Measurements from ENCODE around the gene ST3GAL2.

Gene ST3GAL2

DNA sequence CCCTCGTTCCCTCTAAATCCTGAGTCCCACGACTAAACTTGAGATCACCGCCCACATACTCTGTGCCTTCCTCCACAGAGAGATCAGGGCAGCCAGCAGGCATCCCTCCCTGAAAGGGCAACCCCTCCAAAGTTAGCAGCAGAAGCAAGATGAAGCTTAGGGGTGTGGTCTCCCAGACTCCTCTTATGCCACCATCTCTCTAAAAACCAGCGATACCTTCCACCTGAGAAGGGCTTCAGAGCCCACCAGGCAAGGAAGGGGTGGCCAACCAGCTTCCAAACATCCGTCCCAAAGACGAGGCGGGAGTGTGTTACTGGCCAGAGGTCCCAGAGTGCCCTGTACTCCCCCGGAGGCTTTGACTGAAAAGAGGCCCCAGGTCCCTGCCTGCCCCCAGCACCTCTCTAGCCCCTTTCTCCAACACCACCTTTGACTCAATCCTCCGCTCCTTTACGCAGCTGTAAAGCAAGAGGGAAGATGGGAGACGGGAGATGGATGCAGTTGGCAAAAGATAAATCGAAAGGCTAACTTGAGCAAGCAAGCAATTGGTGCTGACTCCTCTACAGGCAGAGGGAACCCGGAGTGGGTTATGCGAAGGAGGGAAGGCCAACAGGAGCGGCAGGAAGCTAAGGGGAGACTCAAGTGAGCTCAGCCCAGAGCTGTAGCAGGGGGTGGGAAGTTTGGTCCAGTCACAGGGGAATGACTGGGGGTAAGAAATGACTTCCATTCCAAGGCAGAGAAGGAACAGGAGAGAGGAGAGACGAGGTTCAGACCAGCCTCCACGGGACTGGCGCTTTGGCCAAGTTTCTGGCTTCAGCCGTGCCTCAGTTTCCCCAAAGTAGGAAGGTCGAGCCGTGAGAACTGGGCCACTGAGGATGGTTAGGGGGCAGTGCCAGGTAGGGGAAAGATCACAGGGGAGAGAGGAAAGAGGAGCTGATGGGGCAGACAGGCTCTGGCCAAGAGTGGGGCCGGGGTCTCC is 1.0 kb downstream of the ST3GAL2 start:
- ChIA-PET POLR2A (interaction anchor here (1.0 to 3.5 kb wide), 7 partner anchors 10 to 85 kb away, joined by 3 to 27 read pairs (median 5); partner anchors contain the start of genes COG4, FCSK and SF3B3), CTCF (interaction anchor here (1.8 kb wide), 1 partner anchor 16 kb away, joined by 7 read pairs; the partner anchor contains the start of gene FCSK)
- DNase-seq (ENCODE audit: extremely low spot score): no peak
- TF ChIP-seq FOXM1 (IDR thresholded peaks at IDR 0.05; ENCODE audit: borderline replicate concordance) (no peak), TARDBP (IDR thresholded peaks at IDR 0.05) (no peak), BHLHE40 (IDR thresholded peaks at IDR 0.05; ENCODE audit: borderline replicate concordance) (no peak), SP1 (IDR thresholded peaks at IDR 0.05) (no peak), SUZ12 (IDR thresholded peaks at IDR 0.05) (no peak), FOXK2 (IDR thresholded peaks at IDR 0.05) (no peak), ARNT (IDR thresholded peaks at IDR 0.05) (no peak), NFRKB (IDR thresholded peaks at IDR 0.05) (no peak), ZNF384 (IDR thresholded peaks at IDR 0.05) (no peak), L3MBTL2 (conservative IDR thresholded peaks at IDR 0.05) (no peak), HDGF (IDR thresholded peaks at IDR 0.05; ENCODE audit: borderline replicate concordance) (no peak), ELF4 (IDR thresholded peaks at IDR 0.05) (no peak), CTBP1 (IDR thresholded peaks at IDR 0.05; ENCODE audit: borderline replicate concordance) (no peak), FOXA1 (IDR thresholded peaks at IDR 0.05) (no peak), LEF1 (IDR thresholded peaks at IDR 0.05; ENCODE audit: borderline replicate concordance) (no peak)
- TF ChIP-seq, protein P1, sequence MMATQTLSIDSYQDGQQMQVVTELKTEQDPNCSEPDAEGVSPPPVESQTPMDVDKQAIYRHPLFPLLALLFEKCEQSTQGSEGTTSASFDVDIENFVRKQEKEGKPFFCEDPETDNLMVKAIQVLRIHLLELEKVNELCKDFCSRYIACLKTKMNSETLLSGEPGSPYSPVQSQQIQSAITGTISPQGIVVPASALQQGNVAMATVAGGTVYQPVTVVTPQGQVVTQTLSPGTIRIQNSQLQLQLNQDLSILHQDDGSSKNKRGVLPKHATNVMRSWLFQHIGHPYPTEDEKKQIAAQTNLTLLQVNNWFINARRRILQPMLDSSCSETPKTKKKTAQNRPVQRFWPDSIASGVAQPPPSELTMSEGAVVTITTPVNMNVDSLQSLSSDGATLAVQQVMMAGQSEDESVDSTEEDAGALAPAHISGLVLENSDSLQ (IDR thresholded peaks at IDR 0.05): no peak

GRCh38 chr16:70437017-70437581 is 1.8 kb downstream of the ST3GAL2 start:
- CTCF ChIA-PET: interaction anchor here (1.8 kb wide), 1 partner anchor 17 kb away, joined by 7 read pairs; the partner anchor contains the start of gene FCSK
- TF ChIP-seq FOXM1 (IDR thresholded peaks at IDR 0.05; ENCODE audit: borderline replicate concordance) (0 out of 2 replicates have a peak, but pooled peaks have one; percentile 63), SP1 (IDR thresholded peaks at IDR 0.05) (no peak)
- POLR2A ChIA-PET: interaction anchor here (1.3 to 3.5 kb wide), 5 partner anchors 9 to 57 kb away, joined by 3 to 27 read pairs (median 6); partner anchors contain the start of gene FCSK
- DNase-seq (ENCODE audit: extremely low spot score): peak; percentile 58

- TF ChIP-seq FOXA1 (IDR thresholded peaks at IDR 0.05): no peak
- no peak for TF ChIP-seq FOXK2 (IDR thresholded peaks at IDR 0.05)
- TF ChIP-seq SP1 (IDR thresholded peaks at IDR 0.05): no peak
- TF ChIP-seq SUZ12 (IDR thresholded peaks at IDR 0.05): no peak
- no peak for TF ChIP-seq BHLHE40 (IDR thresholded peaks at IDR 0.05; ENCODE audit: borderline replicate concordance)
- no peak for TF ChIP-seq HDGF (IDR thresholded peaks at IDR 0.05; ENCODE audit: borderline replicate concordance)
- no peak for TF ChIP-seq ZNF384 (IDR thresholded peaks at IDR 0.05)
- no peak for TF ChIP-seq NFRKB (IDR thresholded peaks at IDR 0.05)
- no peak for TF ChIP-seq TARDBP (IDR thresholded peaks at IDR 0.05)
- TF ChIP-seq, protein P1 (IDR thresholded peaks at IDR 0.05): no peak
- no peak for TF ChIP-seq ARNT (IDR thresholded peaks at IDR 0.05)
- no peak for TF ChIP-seq L3MBTL2 (conservative IDR thresholded peaks at IDR 0.05)
- no peak for TF ChIP-seq ELF4 (IDR thresholded peaks at IDR 0.05)
- TF ChIP-seq CTBP1 (IDR thresholded peaks at IDR 0.05; ENCODE audit: borderline replicate concordance): no peak
- TF ChIP-seq LEF1 (IDR thresholded peaks at IDR 0.05; ENCODE audit: borderline replicate concordance): no peak
- no peak for TF ChIP-seq FOXM1 (IDR thresholded peaks at IDR 0.05; ENCODE audit: borderline replicate concordance)
- POLR2A ChIA-PET: no interaction called here
- no peak for DNase-seq (ENCODE audit: extremely low spot score)
- CTCF ChIA-PET: interaction anchor here (1.0 kb wide), 1 partner anchor 40 kb away, joined by 3 read pairs; no protein-coding TSS in a partner anchor
These were observed 4.2 kb downstream of the ST3GAL2 start for GRCh38 chr16:70434484-70435260.

- CTCF ChIA-PET: interaction anchor here (0.7 to 1.0 kb wide), 2 partner anchors 18 to 39 kb away, joined by 3 read pairs; no protein-coding TSS in a partner anchor
- POLR2A ChIA-PET: interaction anchor here (1.2 to 1.4 kb wide), 2 partner anchors 13 to 21 kb away, joined by 3 to 4 read pairs; partner anchors contain the start of gene FCSK
- DNase-seq (ENCODE audit: extremely low spot score): no peak
- TF ChIP-seq CTBP1 (IDR thresholded peaks at IDR 0.05; ENCODE audit: borderline replicate concordance) (no peak), SP1 (IDR thresholded peaks at IDR 0.05) (no peak), BHLHE40 (IDR thresholded peaks at IDR 0.05; ENCODE audit: borderline replicate concordance) (no peak), ZNF384 (IDR thresholded peaks at IDR 0.05) (no peak), L3MBTL2 (conservative IDR thresholded peaks at IDR 0.05) (no peak), LEF1 (IDR thresholded peaks at IDR 0.05; ENCODE audit: borderline replicate concordance) (no peak)
These were observed 5.3 kb downstream of the ST3GAL2 start for GRCh38 chr16:70433458-70434103.

DNA sequence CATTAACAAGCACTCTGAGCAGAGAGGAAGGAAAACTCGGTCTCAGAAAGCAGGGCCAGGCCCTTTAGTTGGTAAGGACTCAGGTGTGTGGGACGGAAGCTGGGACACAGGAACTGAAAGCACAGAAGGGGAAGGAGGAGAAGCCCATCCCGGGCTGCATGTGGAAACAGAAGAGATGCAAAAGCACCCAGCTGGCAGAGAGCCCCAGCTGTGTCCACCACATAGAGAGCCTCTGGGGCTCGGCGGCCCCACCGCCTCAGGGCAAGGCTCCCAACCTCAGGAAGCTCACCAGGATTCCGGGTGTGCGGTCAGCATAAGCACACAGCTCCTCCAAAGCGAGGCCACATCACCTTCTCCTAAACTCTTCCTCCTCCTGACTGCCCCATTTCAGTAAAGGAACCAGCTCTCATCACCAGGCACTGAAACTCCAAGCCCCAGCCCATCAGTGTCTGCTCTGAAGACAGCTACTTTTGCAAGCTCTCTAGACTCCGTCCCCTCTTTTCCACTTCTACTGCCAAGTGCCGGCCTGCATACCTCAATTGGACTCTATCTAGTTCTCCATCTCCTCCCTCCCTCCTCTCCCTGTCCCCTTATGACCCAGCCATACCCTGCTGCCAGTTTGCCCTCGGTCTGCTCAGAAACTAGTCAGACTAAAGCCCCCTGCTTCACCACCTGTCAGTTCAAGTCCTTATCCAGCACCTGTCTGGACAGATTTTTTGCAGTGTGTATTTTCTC is 6.0 kb downstream of the ST3GAL2 start:
- POLR2A ChIA-PET: interaction anchor here (1.2 to 1.4 kb wide), 2 partner anchors 12 to 21 kb away, joined by 3 to 4 read pairs; partner anchors contain the start of gene FCSK
- CTCF ChIA-PET: interaction anchor here (0.7 kb wide), 1 partner anchor 17 kb away, joined by 3 read pairs; no protein-coding TSS in a partner anchor
- TF ChIP-seq L3MBTL2 (conservative IDR thresholded peaks at IDR 0.05): no peak
- TF ChIP-seq TARDBP (IDR thresholded peaks at IDR 0.05): no peak
- no peak for TF ChIP-seq ZNF384 (IDR thresholded peaks at IDR 0.05)
- no peak for TF ChIP-seq FOXK2 (IDR thresholded peaks at IDR 0.05)
- no peak for TF ChIP-seq BHLHE40 (IDR thresholded peaks at IDR 0.05; ENCODE audit: borderline replicate concordance)
- no peak for TF ChIP-seq HDGF (IDR thresholded peaks at IDR 0.05; ENCODE audit: borderline replicate concordance)
- TF ChIP-seq CTBP1 (IDR thresholded peaks at IDR 0.05; ENCODE audit: borderline replicate concordance): no peak
- no peak for TF ChIP-seq NFRKB (IDR thresholded peaks at IDR 0.05)
- TF ChIP-seq, protein P1 (IDR thresholded peaks at IDR 0.05): no peak
- TF ChIP-seq FOXA1 (IDR thresholded peaks at IDR 0.05): no peak
- TF ChIP-seq ARNT (IDR thresholded peaks at IDR 0.05): no peak
- TF ChIP-seq FOXM1 (IDR thresholded peaks at IDR 0.05; ENCODE audit: borderline replicate concordance): no peak
- no peak for TF ChIP-seq LEF1 (IDR thresholded peaks at IDR 0.05; ENCODE audit: borderline replicate concordance)
- no peak for TF ChIP-seq SP1 (IDR thresholded peaks at IDR 0.05)
- no peak for TF ChIP-seq ELF4 (IDR thresholded peaks at IDR 0.05)
- no peak for TF ChIP-seq SUZ12 (IDR thresholded peaks at IDR 0.05)
- DNase-seq (ENCODE audit: extremely low spot score): no peak
